Fibroblast of pulmonary artery (primary cell): ENCODE data around the gene KIAA1755.

Experiments used
- DNase-seq: peaks from one replicate; pipeline ENCODE4 v3.0.0-alpha.2; 2010; ENCODE audit warnings: low read depth
- H3K4me3 ChIP-seq: replicated peaks from 2 replicates; pipeline ENCODE4 v1.5.1; 2011; ENCODE audit warnings: low read depth, mild to moderate bottlenecking, control low read depth, low read length, moderate library complexity
- CTCF ChIP-seq: IDR thresholded peaks from 2 replicates; pipeline ENCODE4 v1.5.1; 2011; ENCODE audit warnings: mild to moderate bottlenecking, control low read depth, low read length, inconsistent platforms; ENCODE audit errors: missing control alignments

KIAA1755 gene

DNA sequence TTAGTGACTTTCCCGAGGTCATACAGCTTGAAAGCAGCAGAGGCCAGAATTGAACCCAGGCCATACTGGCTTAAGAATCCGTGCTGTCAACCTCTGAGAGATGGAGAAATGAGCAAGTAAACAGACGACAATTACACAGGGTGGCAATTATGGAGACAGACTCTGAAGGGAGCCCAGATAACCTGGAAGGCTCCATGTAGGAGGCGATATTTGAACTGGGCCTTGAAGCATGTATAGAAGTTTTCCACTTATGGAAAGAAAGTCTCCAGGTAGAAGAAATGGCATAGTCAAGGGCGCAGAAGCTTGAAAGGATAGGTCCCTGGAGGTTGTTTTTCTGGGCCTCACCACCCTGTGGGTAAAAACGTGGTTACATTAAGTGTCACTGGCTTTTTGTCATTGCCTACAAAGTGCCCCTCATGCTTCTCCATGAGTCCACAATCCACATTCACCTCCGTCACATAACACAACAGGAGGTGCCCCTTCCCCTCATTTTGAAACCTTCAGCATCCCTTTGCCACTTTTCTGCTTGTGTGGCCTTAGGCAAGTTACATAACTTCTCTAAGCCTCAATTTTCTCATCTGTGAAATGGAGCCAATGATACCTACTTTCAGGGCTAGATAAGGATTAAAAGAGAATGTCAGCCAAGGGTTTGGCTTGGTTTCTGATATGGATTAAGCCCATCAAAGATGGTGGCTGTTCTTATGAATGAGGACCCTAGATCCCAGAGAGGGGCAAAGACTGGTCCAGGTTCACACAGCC lies 37.6 kb upstream of the KIAA1755 start:
- no peak overlapping the region for H3K4me3 ChIP-seq
- no peak for TF ChIP-seq CTCF
- DNase-seq = no peak

GRCh38 chr20:38296433-38296832 lies 35.9 kb upstream of the KIAA1755 start:
- no peak for DNase-seq
- TF ChIP-seq CTCF = no peak
- no peak overlapping the region for H3K4me3 ChIP-seq

DNA sequence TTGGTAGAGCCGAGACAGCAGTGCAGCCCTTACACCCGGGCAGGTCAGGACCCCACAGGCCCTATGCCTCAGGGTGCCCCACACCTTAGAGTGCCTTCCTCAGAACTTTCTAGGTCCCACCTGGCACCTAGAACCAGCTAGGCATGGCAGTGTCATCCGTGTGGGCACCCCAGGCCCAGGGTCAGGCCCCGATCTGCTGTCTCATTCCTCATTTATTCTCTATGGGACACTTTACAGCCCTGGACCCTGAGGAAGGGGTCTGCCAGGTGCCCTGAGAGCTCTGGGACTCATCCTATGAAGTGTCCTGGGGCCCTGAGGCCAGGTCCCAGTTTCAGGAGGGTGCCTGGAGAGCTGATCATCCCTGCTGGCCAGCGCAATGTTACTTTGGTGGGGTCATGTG lies 35.3 kb upstream of the KIAA1755 start:
- no peak for DNase-seq
- TF ChIP-seq CTCF = no peak
- H3K4me3 ChIP-seq = no peak overlapping the region

DNA sequence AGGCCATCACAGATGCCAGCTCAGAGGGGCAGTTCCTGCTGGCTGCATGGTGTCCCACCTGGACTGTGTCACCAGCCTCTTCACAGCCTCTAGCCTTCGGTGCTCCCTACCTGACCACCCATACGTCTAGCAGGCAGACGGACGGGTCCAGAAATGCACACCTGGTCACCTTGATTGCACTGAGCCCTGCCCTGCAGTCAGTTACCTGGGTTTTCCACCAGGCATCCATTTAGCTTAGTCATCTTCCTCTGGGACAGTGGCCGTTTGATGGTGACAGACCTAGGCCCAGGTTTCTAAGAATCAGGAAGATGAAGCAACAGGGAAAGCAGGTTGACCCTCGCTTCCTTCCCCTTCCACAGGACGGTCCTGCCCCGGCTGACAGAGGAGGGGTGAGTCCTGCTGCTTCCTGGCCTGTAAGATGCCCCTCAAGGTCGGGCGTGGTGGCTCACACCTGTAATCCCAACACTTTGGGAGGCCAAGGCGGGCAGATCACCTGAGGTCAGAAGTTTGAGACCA lies 33.6 kb upstream of the KIAA1755 start:
- H3K4me3 ChIP-seq = no peak overlapping the region
- no peak for DNase-seq
- TF ChIP-seq CTCF = no peak

DNA sequence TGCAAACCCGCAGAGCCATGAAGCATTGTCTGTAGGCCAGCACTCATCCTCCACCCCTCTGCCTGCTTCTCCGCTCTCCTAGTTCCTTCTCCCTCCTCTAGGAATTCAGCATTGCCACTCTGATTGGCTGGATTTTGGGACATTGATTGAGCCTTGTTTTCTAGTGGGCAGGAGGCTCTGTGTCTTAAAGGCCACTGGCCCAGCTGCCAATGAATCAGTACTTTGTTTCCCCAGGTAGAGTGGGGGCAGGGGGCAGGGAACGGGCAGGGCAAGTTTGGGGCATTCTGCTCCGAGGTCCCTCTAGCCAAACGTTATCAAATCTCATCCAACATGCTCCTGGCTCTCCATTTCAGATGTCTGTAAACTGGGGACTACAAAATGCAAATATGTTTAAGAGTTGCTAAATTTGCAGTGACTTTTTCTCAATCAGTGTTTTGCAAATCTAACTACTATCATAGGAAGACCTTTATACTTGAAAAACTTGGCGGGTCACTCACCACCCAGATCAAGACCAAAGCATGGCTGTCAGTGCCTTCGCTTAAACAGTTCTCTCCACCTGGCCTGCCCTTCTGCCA lies 33.0 kb upstream of the KIAA1755 start:
- no peak overlapping the region for H3K4me3 ChIP-seq
- no peak for TF ChIP-seq CTCF
- DNase-seq = no peak

DNA sequence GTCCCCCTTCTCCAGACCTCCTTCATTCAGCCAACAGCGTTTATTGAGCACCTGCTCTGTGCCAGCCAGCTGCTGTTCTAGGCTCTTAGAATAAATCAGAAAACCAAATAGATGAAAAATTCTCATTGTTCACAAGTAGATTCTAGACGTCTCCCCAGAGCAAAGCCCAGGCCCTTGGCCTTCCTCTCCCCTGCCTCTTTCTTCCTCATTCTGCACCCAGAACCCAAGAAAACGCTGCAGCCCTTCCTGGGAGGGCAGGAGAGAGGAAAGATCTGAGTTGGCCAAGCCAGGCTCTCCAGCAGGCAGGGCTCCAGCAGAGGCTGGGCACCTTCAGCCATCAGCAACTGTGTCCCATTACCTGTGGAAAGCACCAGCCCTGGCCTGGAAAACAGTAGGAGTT lies 31.4 kb upstream of the KIAA1755 start:
- no peak for DNase-seq
- TF ChIP-seq CTCF = no peak
- H3K4me3 ChIP-seq = no peak overlapping the region
